GM19025 (cell line): Measurements from ENCODE around the gene NRG3.

ENCODE experiments used
- ATAC-seq: cut with Tn5 transposase; IDR thresholded peaks from one replicate; pipeline ENCODE4 v1.9.1; 2021; ENCODE audit warnings: mild to moderate bottlenecking, low read depth, moderate library complexity; ENCODE audit not compliant: unreplicated experiment

Gene NRG3

GRCh38 chr10:81882011-81882410 is 7.0 kb downstream of the NRG3 start:
- no peak for ATAC-seq

- no peak for ATAC-seq
Measured at GRCh38 chr10:81884856-81885255, 9.9 kb downstream of the NRG3 start.

- ATAC-seq = no peak
Measured at GRCh38 chr10:81885491-81885890, 10.5 kb downstream of the NRG3 start.

GRCh38 chr10:81886939-81887338 is 11.9 kb downstream of the NRG3 start:
- no peak for ATAC-seq

GRCh38 chr10:81889181-81889769 is 14.3 kb downstream of the NRG3 start:
- ATAC-seq = no peak

- no peak for ATAC-seq
Measured at GRCh38 chr10:81894616-81895015, 19.6 kb downstream of the NRG3 start.

- ATAC-seq = no peak
Measured at GRCh38 chr10:81898518-81898917, 23.5 kb downstream of the NRG3 start.

GRCh38 chr10:81900989-81901388 is 26.0 kb downstream of the NRG3 start:
- ATAC-seq = no peak

- ATAC-seq = no peak
Measured at GRCh38 chr10:81903472-81903871, 28.5 kb downstream of the NRG3 start.

GRCh38 chr10:81905161-81905560 is 30.2 kb downstream of the NRG3 start:
- ATAC-seq = no peak

- ATAC-seq = no peak
Measured at GRCh38 chr10:81909453-81909852, 34.5 kb downstream of the NRG3 start.

- ATAC-seq = no peak
Measured at GRCh38 chr10:81911328-81911727, 36.3 kb downstream of the NRG3 start.

GRCh38 chr10:81914736-81915503 is 39.9 kb downstream of the NRG3 start:
- no peak for ATAC-seq

GRCh38 chr10:81915504-81915897 is 40.5 kb downstream of the NRG3 start:
- no peak for ATAC-seq

GRCh38 chr10:81917666-81918065 is 42.7 kb downstream of the NRG3 start:
- no peak for ATAC-seq

GRCh38 chr10:81918766-81919165 is 43.8 kb downstream of the NRG3 start:
- no peak for ATAC-seq

GRCh38 chr10:81920213-81920829 is 45.3 kb downstream of the NRG3 start:
- ATAC-seq = no peak

GRCh38 chr10:81928119-81928518 is 53.1 kb downstream of the NRG3 start:
- ATAC-seq = no peak

GRCh38 chr10:81943583-81943982 is 68.6 kb downstream of the NRG3 start:
- no peak for ATAC-seq

- ATAC-seq = no peak
Measured at GRCh38 chr10:81944609-81945008, 69.6 kb downstream of the NRG3 start.

- no peak for ATAC-seq
Measured at GRCh38 chr10:81949283-81949682, 74.3 kb downstream of the NRG3 start.

GRCh38 chr10:81950358-81950757 is 75.4 kb downstream of the NRG3 start:
- no peak for ATAC-seq
